Naive thymus-derived CD4-positive, alpha-beta T cell (primary cell): Measurements from ENCODE around the gene GAK. TPM values are rescaled to one million over a fixed set of nuclear protein-coding genes. Genes with fewer than 3 reads are reported as not detected.

ENCODE experiments used
- ATAC-seq: fragments of 150-1000 bp; cut with Tn5 transposase; 2 replicates; pipeline ENCODE4 v1.10.0; 2021; ENCODE audit warnings: mild to moderate bottlenecking, moderate library complexity
- CTCF ChIA-PET: fragments of 350-600 bp; sonication (Branson Sonifier 250); formaldehyde crosslinking; loops from one replicate; lab custom pipeline; 2021; ENCODE audit warnings: antibody characterized with exemption; lab: Charles Lee
- POLR2A ChIA-PET: fragments of 350-600 bp; sonication (Branson Sonifier 250); formaldehyde crosslinking; loops from one replicate; lab custom pipeline; 2021; ENCODE audit warnings: antibody characterized with exemption, inconsistent platforms; lab: Charles Lee
- DNase-seq, 9 donors: peaks; one replicate each; pipeline versions ENCODE4 v3.0.0 to v3.0.0-alpha.2; 2020 to 2022; ENCODE audit warnings: mixed read lengths in 1 of 9
- H3K27ac ChIP-seq: one replicate; pipeline ENCODE4 v1.7.0; 2013; ENCODE audit warnings: mild to moderate bottlenecking, low read depth, low read length, moderate library complexity
- H3K27me3 ChIP-seq, 2 donors: one replicate each; pipeline ENCODE4 v1.7.0; 2013; ENCODE audit warnings: low read length in 2 of 2, mild to moderate bottlenecking in 2 of 2, moderate library complexity in 2 of 2; ENCODE audit not compliant: control insufficient read depth in 2 of 2, insufficient read depth in 2 of 2
- H3K36me3 ChIP-seq, 3 experiments: 1 replicate in 2 of 3; 2 replicates in 1 of 3; pipeline ENCODE4 v1.7.0; 2013; ENCODE audit warnings: low read length in 3 of 3, mild to moderate bottlenecking in 3 of 3, moderate library complexity in 1 of 3; ENCODE audit not compliant: insufficient read depth in 3 of 3, control insufficient read depth in 2 of 3
- H3K4me1 ChIP-seq, 2 donors: one replicate each; pipeline ENCODE4 v1.7.0; 2013; ENCODE audit warnings: low read length in 2 of 2, mild to moderate bottlenecking in 2 of 2, moderate library complexity in 1 of 2; ENCODE audit not compliant: control insufficient read depth in 2 of 2, insufficient read depth in 2 of 2
- H3K4me3 ChIP-seq: 2 replicates; pipeline ENCODE4 v1.7.0; 2013; ENCODE audit warnings: mild to moderate bottlenecking, low read length
- H3K9me3 ChIP-seq, 3 experiments: 1 replicate in 2 of 3; 2 replicates in 1 of 3; pipeline ENCODE4 v1.7.0; 2013; ENCODE audit warnings: low read length in 3 of 3; ENCODE audit not compliant: control insufficient read depth in 2 of 3
- H3K27ac Mint-ChIP-seq, 9 donors: one replicate each; pipeline ENCODE4 v1.8.0; 2020 to 2022; ENCODE audit warnings: mixed read lengths in 9 of 9, mild to moderate bottlenecking in 8 of 9, moderate library complexity in 5 of 9, inconsistent platforms in 2 of 9
- H3K27me3 Mint-ChIP-seq, 5 donors: one replicate each; pipeline ENCODE4 v1.8.0; 2021 to 2022; ENCODE audit warnings: mixed read lengths in 5 of 5, mild to moderate bottlenecking in 1 of 5
- H3K36me3 Mint-ChIP-seq, 5 donors: one replicate each; pipeline ENCODE4 v1.8.0; 2020 to 2022; ENCODE audit warnings: mixed read lengths in 5 of 5, mild to moderate bottlenecking in 3 of 5, inconsistent platforms in 1 of 5
- H3K4me1 Mint-ChIP-seq, 7 donors: one replicate each; pipeline ENCODE4 v1.8.0; 2020 to 2022; ENCODE audit warnings: mixed read lengths in 7 of 7, mild to moderate bottlenecking in 3 of 7, inconsistent platforms in 1 of 7
- H3K4me3 Mint-ChIP-seq, 10 donors: one replicate each; pipeline ENCODE4 v1.8.0; 2020 to 2022; ENCODE audit warnings: mild to moderate bottlenecking in 10 of 10, mixed read lengths in 10 of 10, moderate library complexity in 6 of 10, inconsistent platforms in 2 of 10
- H3K9me3 Mint-ChIP-seq, 11 donors: one replicate each; pipeline ENCODE4 v1.8.0; 2020 to 2022; ENCODE audit warnings: mixed read lengths in 11 of 11, mild to moderate bottlenecking in 4 of 11, inconsistent platforms in 1 of 11, moderate library complexity in 1 of 11
- intact Hi-C, 2 donors: fragments of 100-400 bp; cut with micrococcal nuclease; formaldehyde crosslinking; loops; one replicate each; pipeline ENCODE4 v1.15.1; 2023
- polyA plus RNA-seq, 2 donors: library from polyadenylated mRNA; unstranded; fragments of 300-500 nt; fragmentation: Illumina TruSeq; gene quantifications; one replicate each; pipeline ENCODE4 v1.2.3, GENCODE V29; 2021
- total RNA-seq, 6 experiments: library from RNA in 5 of 6; stranded (reverse) in 5 of 6; gene quantifications; 1 replicate in 5 of 6; 2 replicates in 1 of 6; pipeline ENCODE4 v1.2.3 and lab custom pipeline; 2021 to 2026

GAK gene
- total and polyA plus RNA-seq, 7 experiments from 2014 or later = 34.0 to 206 (median 170) TPM

DNA sequence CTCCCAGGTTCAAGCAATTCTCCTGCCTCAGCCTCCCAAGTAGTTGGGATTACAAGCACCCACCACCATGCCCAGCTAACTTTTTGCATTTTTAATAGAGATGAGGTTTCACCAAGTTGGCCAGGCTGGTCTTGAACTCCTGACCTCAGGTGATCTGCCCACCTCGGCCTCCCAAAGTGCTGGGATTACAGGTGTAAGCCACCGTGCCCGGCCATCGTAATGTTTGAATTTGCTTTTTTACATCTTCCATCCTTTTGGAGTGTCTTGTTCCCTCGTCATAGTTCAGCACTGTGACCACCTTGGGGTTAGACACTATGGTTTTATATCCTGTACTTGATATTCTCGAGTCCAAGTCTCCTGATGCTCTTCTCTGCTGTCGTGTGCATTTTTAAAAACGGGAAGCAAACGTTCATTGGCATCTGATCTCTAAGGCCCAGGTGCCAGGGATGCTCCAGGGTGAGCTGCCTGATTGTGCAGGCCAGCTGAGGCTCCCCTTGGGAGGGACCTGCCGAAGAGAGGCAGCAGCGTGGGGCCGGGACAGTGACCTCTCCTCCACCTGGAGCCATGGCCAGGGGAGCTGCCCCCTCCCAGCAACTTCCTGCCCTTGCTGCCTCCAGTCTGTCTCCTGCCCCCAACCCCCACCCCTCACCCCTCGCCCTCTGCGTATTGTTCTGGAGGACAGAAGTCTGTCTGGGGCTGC lies 24.6 kb upstream of the GAK start:
- peaks cover 0 to 31% (median 3%) of the 10 kb centered on the region in 5 donors for H3K36me3 Mint-ChIP-seq
- CTCF ChIA-PET = interaction anchor here (0.5 kb wide), 1 partner anchor 214 kb away, joined by 3 read pairs; no protein-coding TSS in a partner anchor

DNA sequence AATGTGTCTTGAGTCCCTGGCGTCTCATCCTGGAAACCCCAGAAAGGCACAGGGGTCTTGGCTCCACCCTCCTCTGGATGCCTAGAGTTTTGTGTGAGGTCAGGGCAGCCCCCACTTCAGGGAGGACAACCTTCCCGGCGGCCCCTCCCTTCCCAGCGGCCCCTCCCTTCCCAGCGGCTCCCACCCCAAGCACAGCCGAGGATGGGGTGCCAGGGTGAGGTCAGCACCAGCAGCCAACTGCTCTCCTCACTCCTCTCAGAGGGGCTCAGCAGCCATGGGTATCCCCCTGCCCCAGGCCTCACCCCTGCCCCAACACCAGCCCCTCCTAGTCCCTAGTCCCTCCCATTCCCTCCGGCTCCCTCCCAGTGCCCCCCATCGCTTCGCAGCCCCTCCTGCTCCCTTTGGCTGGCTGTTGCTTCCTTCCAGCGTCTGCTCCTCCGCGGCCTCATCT lies 23.8 kb upstream of the GAK start:
- ChIA-PET CTCF (no interaction called here), POLR2A (no interaction called here)
- Histone ChIP-seq H3K4me3 (no peak overlapping the region), H3K36me3 (peaks cover 0 to 60% (median 0%) of the 10 kb centered on the region in 3 experiments), H3K4me1 (no peaks in the 10 kb centered on the region), H3K9me3 (no peaks in the 10 kb centered on the region), H3K27ac (no peak overlapping the region), H3K27me3 (no peaks in the 10 kb centered on the region)
- no peaks in the 10 kb centered on the region for H3K9me3 Mint-ChIP-seq
- no peak overlapping the region for H3K4me3 Mint-ChIP-seq
- H3K27me3 Mint-ChIP-seq = no peaks in the 10 kb centered on the region
- DNase-seq (no peak), ATAC-seq (no peak)
- H3K36me3 Mint-ChIP-seq = peaks cover 0 to 31% (median 3%) of the 10 kb centered on the region in 5 donors
- H3K27ac Mint-ChIP-seq = no peak overlapping the region
- intact Hi-C loops = no loop called here
- no peaks in the 10 kb centered on the region for H3K4me1 Mint-ChIP-seq

More for the DNA sequence above, 24.6 kb upstream of the GAK start:
- peak overlapping the region in 2 of 9 donors; percentile 21 to 48 for H3K27ac Mint-ChIP-seq
- ATAC-seq (no peak), DNase-seq (no peak)
- H3K9me3 Mint-ChIP-seq = no peaks in the 10 kb centered on the region
- H3K27ac ChIP-seq = no peak overlapping the region
- no peaks in the 10 kb centered on the region for H3K27me3 ChIP-seq
- H3K4me3 Mint-ChIP-seq = no peak overlapping the region
- peaks cover 0 to 57% (median 0%) of the 10 kb centered on the region in 3 experiments for H3K36me3 ChIP-seq
- H3K9me3 ChIP-seq = no peaks in the 10 kb centered on the region
- no peak overlapping the region for H3K4me3 ChIP-seq
- intact Hi-C loops = no loop called here
- no peaks in the 10 kb centered on the region for H3K27me3 Mint-ChIP-seq
- no peaks in the 10 kb centered on the region for H3K4me1 ChIP-seq
- POLR2A ChIA-PET = no interaction called here
- no peaks in the 10 kb centered on the region for H3K4me1 Mint-ChIP-seq

DNA sequence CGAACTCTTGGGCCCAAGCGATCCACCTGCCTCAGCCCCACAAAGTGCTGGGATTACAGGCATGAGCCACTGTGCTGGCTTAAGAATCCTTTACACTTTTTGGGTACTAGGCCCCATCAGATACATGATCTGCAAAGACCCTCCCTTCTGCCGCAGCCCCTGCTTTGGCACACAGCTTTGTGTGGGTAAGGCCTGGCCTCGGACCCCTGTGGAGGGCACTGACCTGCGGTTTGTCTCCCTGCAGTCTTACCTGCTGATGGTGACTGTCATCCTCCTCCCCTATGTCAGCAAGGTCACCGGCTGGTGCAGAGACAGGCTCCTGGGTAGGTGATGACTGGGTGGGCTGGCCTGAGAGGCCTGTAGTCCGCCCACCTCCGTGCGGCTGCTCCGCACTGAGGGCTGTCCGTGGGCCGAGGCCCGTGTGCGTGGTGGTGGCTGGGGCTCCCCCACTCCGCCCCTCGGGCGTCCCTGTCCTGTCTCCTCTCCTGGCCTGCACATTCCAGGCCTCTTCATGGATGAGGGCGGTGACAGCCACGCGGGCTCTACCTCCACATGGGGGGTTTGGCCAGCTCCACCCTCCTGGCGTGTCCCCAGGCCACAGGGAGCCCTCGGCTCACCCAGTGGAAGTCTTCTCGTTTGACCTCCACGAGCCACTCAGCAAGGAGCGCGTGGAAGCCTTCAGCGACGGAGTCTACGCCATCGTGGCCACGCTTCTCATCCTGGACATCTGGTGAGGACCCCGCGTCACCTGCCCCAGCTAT lies 23.2 kb upstream of the GAK start:
- Histone ChIP-seq H3K4me3 (no peak overlapping the region), H3K27ac (no peak overlapping the region), H3K36me3 (peaks cover 0 to 55% (median 0%) of the 10 kb centered on the region in 3 experiments), H3K4me1 (no peaks in the 10 kb centered on the region), H3K9me3 (no peaks in the 10 kb centered on the region), H3K27me3 (no peaks in the 10 kb centered on the region)
- DNase-seq (no peak), ATAC-seq (no peak)
- CTCF ChIA-PET = no interaction called here
- Mint-ChIP-seq H3K4me3 (no peak overlapping the region), H3K36me3 (peaks cover 0 to 31% (median 3%) of the 10 kb centered on the region in 5 donors), H3K27me3 (no peaks in the 10 kb centered on the region), H3K4me1 (no peaks in the 10 kb centered on the region), H3K27ac (no peak overlapping the region), H3K9me3 (peaks cover 0 to 2% (median 0%) of the 10 kb centered on the region in 11 donors)
- intact Hi-C loops = no loop called here
- POLR2A ChIA-PET = no interaction called here

DNA sequence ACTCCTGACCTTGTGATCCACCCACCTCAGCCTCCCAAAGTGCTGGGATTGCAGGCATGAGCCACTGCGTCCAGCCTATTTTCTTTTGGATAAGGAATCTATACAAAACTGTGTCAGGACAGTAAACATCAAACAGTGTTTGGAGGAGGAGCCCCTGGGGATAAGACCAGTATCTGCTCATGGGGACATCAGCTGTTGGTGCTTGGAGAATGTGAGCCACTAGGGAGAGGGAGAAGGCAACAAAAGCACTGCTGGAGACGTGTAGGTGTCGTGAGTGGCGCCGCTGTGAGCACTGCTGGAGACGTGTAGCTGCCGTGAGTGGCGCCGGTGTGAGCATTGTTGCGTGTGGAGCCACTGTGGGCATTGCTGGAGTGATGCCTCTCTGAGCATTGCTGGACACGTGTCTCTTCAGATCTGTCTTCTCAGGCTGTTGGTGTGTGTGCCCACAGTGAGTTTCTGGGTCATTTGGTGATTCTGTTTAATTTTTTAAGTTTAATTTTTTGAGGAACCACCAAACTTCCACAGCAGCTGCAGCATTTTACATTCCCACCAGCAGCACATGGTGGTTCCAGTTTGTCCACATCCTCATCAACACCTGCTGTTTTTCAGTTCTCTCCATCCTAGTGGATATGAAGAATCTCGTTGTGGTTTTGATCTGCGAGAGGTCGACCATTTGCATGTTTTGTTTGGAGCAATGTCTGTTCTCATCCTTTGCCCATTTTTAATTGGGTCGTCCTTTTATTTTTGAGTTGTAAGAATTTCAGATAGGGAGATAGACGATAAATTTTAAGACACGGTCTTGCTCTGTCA lies 22.3 kb upstream of the GAK start:
- H3K4me3 ChIP-seq = no peak overlapping the region
- Mint-ChIP-seq H3K36me3 (peaks cover 0 to 31% (median 3%) of the 10 kb centered on the region in 5 donors), H3K4me1 (no peaks in the 10 kb centered on the region), H3K4me3 (no peak overlapping the region), H3K9me3 (peaks cover 0 to 2% (median 0%) of the 10 kb centered on the region in 11 donors), H3K27ac (peak overlapping the region in 1 of 9 donors; percentile 59), H3K27me3 (no peaks in the 10 kb centered on the region)
- no peak overlapping the region for H3K27ac ChIP-seq
- intact Hi-C loops = no loop called here
- ChIA-PET POLR2A (no interaction called here), CTCF (no interaction called here)
- H3K36me3 ChIP-seq = peaks cover 0 to 48% (median 0%) of the 10 kb centered on the region in 3 experiments
- H3K27me3 ChIP-seq = no peaks in the 10 kb centered on the region
- H3K4me1 ChIP-seq = no peaks in the 10 kb centered on the region
- DNase-seq (no peak), ATAC-seq (no peak)
- no peaks in the 10 kb centered on the region for H3K9me3 ChIP-seq

DNA sequence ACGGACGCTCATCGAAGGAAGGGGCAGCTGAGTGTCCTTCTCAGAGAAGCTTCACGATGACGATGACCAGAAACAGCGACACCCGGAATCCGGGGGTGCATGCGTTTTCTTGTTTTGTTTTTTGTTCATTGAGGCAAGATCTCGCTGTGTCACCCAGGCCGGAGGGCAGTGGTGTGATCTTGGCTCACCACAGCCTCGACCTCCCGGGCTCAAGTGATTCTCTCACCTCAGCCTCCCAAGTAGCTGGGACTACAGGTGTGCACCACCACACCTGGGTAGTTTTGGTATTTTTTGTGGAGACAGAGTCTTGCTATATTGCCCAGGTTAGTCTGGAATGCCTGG lies 21.4 kb upstream of the GAK start:
- H3K27me3 ChIP-seq = no peaks in the 10 kb centered on the region
- no peaks in the 10 kb centered on the region for H3K27me3 Mint-ChIP-seq
- POLR2A ChIA-PET = no interaction called here
- DNase-seq (no peak), ATAC-seq (no peak)
- no peak overlapping the region for H3K4me3 ChIP-seq
- H3K36me3 Mint-ChIP-seq = peaks cover 0 to 27% (median 3%) of the 10 kb centered on the region in 5 donors
- H3K9me3 Mint-ChIP-seq = peaks cover 0 to 2% (median 0%) of the 10 kb centered on the region in 11 donors
- CTCF ChIA-PET = no interaction called here
- no peaks in the 10 kb centered on the region for H3K4me1 Mint-ChIP-seq
- H3K4me3 Mint-ChIP-seq = no peak overlapping the region
- intact Hi-C loops = no loop called here
- no peaks in the 10 kb centered on the region for H3K9me3 ChIP-seq
- H3K27ac Mint-ChIP-seq = no peak overlapping the region
- H3K4me1 ChIP-seq = no peaks in the 10 kb centered on the region
- no peak overlapping the region for H3K27ac ChIP-seq
- peaks cover 0 to 39% (median 0%) of the 10 kb centered on the region in 3 experiments for H3K36me3 ChIP-seq

DNA sequence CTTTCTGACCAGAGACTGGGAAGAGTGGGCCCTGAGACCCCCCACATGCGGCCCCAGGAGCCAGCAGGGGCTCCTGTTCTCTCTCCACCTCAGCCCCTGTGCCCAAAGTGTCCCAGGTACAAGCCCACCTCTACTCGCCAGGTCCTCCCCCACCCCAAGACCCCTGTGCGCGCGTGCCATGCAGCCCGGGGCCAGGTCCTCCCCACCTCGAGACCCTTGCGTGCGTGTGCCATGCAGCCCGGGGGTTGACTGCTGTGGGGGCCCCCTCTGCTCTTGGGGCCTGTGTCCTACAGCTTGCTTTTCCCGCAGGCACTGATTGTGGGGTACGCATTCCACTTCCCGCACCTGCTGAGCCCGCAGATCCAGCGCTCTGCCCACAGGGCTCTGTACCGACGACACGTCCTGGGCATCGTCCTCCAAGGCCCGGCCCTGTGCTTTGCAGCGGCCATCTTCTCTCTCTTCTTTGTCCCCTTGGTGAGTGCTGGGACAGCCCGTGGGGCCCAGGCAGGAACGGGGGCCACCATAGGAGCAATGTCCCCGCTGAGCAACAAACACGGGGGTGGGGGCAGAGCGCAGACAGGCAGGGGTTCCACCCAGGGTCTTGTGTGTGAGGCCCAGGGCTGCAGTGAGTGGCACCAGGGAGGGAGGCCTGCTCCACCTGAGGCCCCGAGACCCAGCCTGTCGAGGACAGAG lies 20.9 kb upstream of the GAK start:
- Histone ChIP-seq H3K4me1 (no peaks in the 10 kb centered on the region), H3K4me3 (no peak overlapping the region), H3K27me3 (no peaks in the 10 kb centered on the region), H3K27ac (no peak overlapping the region), H3K9me3 (no peaks in the 10 kb centered on the region), H3K36me3 (peaks cover 0 to 34% (median 0%) of the 10 kb centered on the region in 3 experiments)
- ATAC-seq (no peak), DNase-seq (no peak)
- no peak overlapping the region for H3K4me3 Mint-ChIP-seq
- no peak overlapping the region for H3K27ac Mint-ChIP-seq
- intact Hi-C loops = no loop called here
- peaks cover 0 to under 1% (median 0%) of the 10 kb centered on the region in 7 donors for H3K4me1 Mint-ChIP-seq
- ChIA-PET CTCF (no interaction called here), POLR2A (no interaction called here)
- no peaks in the 10 kb centered on the region for H3K27me3 Mint-ChIP-seq
- peaks cover 0 to 2% (median 0%) of the 10 kb centered on the region in 11 donors for H3K9me3 Mint-ChIP-seq
- H3K36me3 Mint-ChIP-seq = peaks cover 0 to 25% (median 3%) of the 10 kb centered on the region in 5 donors
